ENCODE results near the gene PRPH2. TPM values are rescaled to one million over a fixed set of nuclear protein-coding genes. Genes with fewer than 3 reads are reported as not detected.

The PRPH2 gene
- total and polyA plus RNA-seq, 10 of the 15 experiments (the other 5 are each of a cell fraction or from before 2014, with no cell fraction given) = 0.08 TPM; not detected in 9

GRCh38 chr6:42745640-42746462 lies 23.5 kb upstream of the PRPH2 start, which contains the start of gene TBCC (continued):
- TF ChIP-seq NKRF (conservative IDR thresholded peaks at IDR 0.05) (peak; percentile 53; the same call in 1 of the 2 replicates), ZBTB33 (IDR thresholded peaks at IDR 0.05) (no peak), EGR1 (IDR thresholded peaks at IDR 0.05; ENCODE audit: borderline replicate concordance in 1 of 2, low read depth in 2 of 2, low read length in 2 of 2) (peak; percentile 32 to 47; a peak in 2 of 3 replicates), CREB1 (IDR thresholded peaks at IDR 0.05; ENCODE audit: low read depth) (peak; percentile 90), DPF2 (IDR thresholded peaks at IDR 0.05) (peak; percentile 35), SMAD5 (IDR thresholded peaks at IDR 0.05; ENCODE audit: low read depth) (peak; percentile 96), BHLHE40 (IDR thresholded peaks at IDR 0.05; ENCODE audit: borderline replicate concordance in 1 of 2, low read depth in 2 of 2, low read length in 1 of 2) (no peak), ZSCAN29 (IDR thresholded peaks at IDR 0.05) (no peak), SMARCA5 (IDR thresholded peaks at IDR 0.05) (no peak), POLR2AphosphoS5 (IDR thresholded peaks at IDR 0.05; ENCODE audit: low read length) (peak; percentile 98), NBN (IDR thresholded peaks at IDR 0.05) (peak; percentile 54; the same call in 1 of the 2 replicates), EZH2 (IDR thresholded peaks at IDR 0.05; ENCODE audit: borderline replicate concordance, control insufficient read depth, low read depth, low read length) (no peak), RCOR1 (conservative IDR thresholded peaks at IDR 0.05; ENCODE audit: low read depth, low read length) (0 out of 2 replicates have a peak, but pooled peaks have one; percentile 52), ZBTB11 (CRISPR knock-in tag; IDR thresholded peaks at IDR 0.05) (no peak), PKNOX1 (IDR thresholded peaks at IDR 0.05) (peak; percentile 56; the same call in 1 of the 2 replicates), POU2F2 (IDR thresholded peaks at IDR 0.05; ENCODE audit: borderline replicate concordance, low read depth, low read length) (peak; percentile 92), ATF2 (IDR thresholded peaks at IDR 0.05; ENCODE audit: low read length) (no peak), ASH2L (IDR thresholded peaks at IDR 0.05; ENCODE audit: borderline replicate concordance, low read depth) (peak; percentile 88; the same call in 1 of the 2 replicates), RFX5 (IDR thresholded peaks at IDR 0.05; ENCODE audit: low read depth, low read length) (peak; percentile 71)

Data from GM12878 (cell line).